SIG-M5 treated with dmso at 0.1 percent for 504 hours (cell line): ENCODE data around the gene CHCHD6.

Experiments
- DNase-seq: peaks from one replicate; lab custom pipeline; 2025; ENCODE audit not compliant: unreplicated experiment; lab: John Stamatoyannopoulos, UW

The CHCHD6 gene

GRCh38 chr3:126970921-126971320, 266.9 kb downstream of the CHCHD6 start:
- no peak for DNase-seq

GRCh38 chr3:126971891-126972351, 267.9 kb downstream of the CHCHD6 start:
- DNase-seq: no peak

GRCh38 chr3:126972866-126973265, 268.8 kb downstream of the CHCHD6 start:
- DNase-seq: no peak

GRCh38 chr3:126973814-126974213, 269.8 kb downstream of the CHCHD6 start:
- DNase-seq: no peak

GRCh38 chr3:126974756-126975155, 270.7 kb downstream of the CHCHD6 start:
- no peak for DNase-seq

- no peak for DNase-seq
These were observed 272.9 kb downstream of the CHCHD6 start for GRCh38 chr3:126976906-126977305.

- no peak for DNase-seq
These were observed 273.8 kb downstream of the CHCHD6 start for GRCh38 chr3:126977821-126978220.

GRCh38 chr3:126978291-126978690, 274.3 kb downstream of the CHCHD6 start:
- no peak for DNase-seq

- DNase-seq: no peak
These were observed 275.1 kb downstream of the CHCHD6 start for GRCh38 chr3:126979046-126979628.

GRCh38 chr3:126980266-126980811, 276.3 kb downstream of the CHCHD6 start:
- no peak for DNase-seq

GRCh38 chr3:126982126-126982470, 278.1 kb downstream of the CHCHD6 start:
- DNase-seq: peak; percentile 56

- peak; percentile 79 for DNase-seq
These were observed 278.6 kb downstream of the CHCHD6 start, which contains the start of gene PLXNA1 for GRCh38 chr3:126982471-126983175. TSS of gene PLXNA1 (plus strand) at chr3:126983115. CDS start at chr3:126988594, 5,479 bp downstream.

GRCh38 chr3:126983276-126983652, 279.2 kb downstream of the CHCHD6 start:
- no peak for DNase-seq

GRCh38 chr3:126983653-126984390, 279.8 kb downstream of the CHCHD6 start:
- peak; percentile 5 for DNase-seq

- DNase-seq: no peak
These were observed 280.5 kb downstream of the CHCHD6 start for GRCh38 chr3:126984391-126985131.

- DNase-seq: no peak
These were observed 281.3 kb downstream of the CHCHD6 start for GRCh38 chr3:126985132-126985985.

GRCh38 chr3:126986001-126986400, 282.0 kb downstream of the CHCHD6 start:
- DNase-seq: no peak

GRCh38 chr3:126987129-126987528, 283.1 kb downstream of the CHCHD6 start:
- DNase-seq: no peak

GRCh38 chr3:126987596-126987995, 283.6 kb downstream of the CHCHD6 start:
- DNase-seq: no peak

- no peak for DNase-seq
These were observed 284.5 kb downstream of the CHCHD6 start for GRCh38 chr3:126988451-126989021.
